CD14-positive monocyte (primary cell): ENCODE measurements around the gene CDKL5. TPM values are rescaled to one million over a fixed set of nuclear protein-coding genes. Genes with fewer than 3 reads are reported as not detected.

Source experiments
- DNase-seq, 3 donors: peaks; one replicate each; pipeline ENCODE4 v3.0.0-alpha.2; 2011 to 2022
- H2AFZ ChIP-seq: 2 replicates; pipeline ENCODE4 v1.6.0; 2012; ENCODE audit warnings: mild to moderate bottlenecking, low read depth, low read length, inconsistent platforms; ENCODE audit not compliant: insufficient read depth, poor library complexity, severe bottlenecking
- H3K27ac ChIP-seq, 2 donors: 1 replicate in 1 of 2; 2 replicates in 1 of 2; pipeline ENCODE4 v1.5.1; 2012 to 2013; ENCODE audit warnings: low read length in 2 of 2, control low read depth in 1 of 2, inconsistent platforms in 1 of 2, low read depth in 1 of 2, mild to moderate bottlenecking in 1 of 2
- H3K27me3 ChIP-seq, 2 donors: one replicate each; pipeline versions ENCODE4 v1.6.0 to v1.6.1; 2011 to 2013; ENCODE audit warnings: low read length in 2 of 2; ENCODE audit not compliant: control insufficient read depth in 2 of 2, insufficient read depth in 2 of 2
- H3K36me3 ChIP-seq, 2 donors: replicated peaks in 1 of 2; 1 replicate in 1 of 2; 2 replicates in 1 of 2; pipeline versions ENCODE4 v1.5.1 to v1.6.1; 2012 to 2013; ENCODE audit warnings: low read length in 2 of 2, control low read depth in 1 of 2, inconsistent platforms in 1 of 2, mild to moderate bottlenecking in 1 of 2; ENCODE audit not compliant: insufficient read depth in 2 of 2, control insufficient read depth in 1 of 2
- H3K4me1 ChIP-seq, 2 donors: 1 replicate in 1 of 2; 2 replicates in 1 of 2; pipeline versions ENCODE4 v1.5.1 to v1.6.1; 2012 to 2013; ENCODE audit warnings: low read length in 2 of 2, control low read depth in 1 of 2, inconsistent platforms in 1 of 2, mild to moderate bottlenecking in 1 of 2, moderate library complexity in 1 of 2; ENCODE audit not compliant: insufficient read depth in 2 of 2, control insufficient read depth in 1 of 2
- H3K4me2 ChIP-seq: replicated peaks from 2 replicates; pipeline ENCODE3; 2012; ENCODE audit warnings: low read length, moderate library complexity, mild to moderate bottlenecking; ENCODE audit not compliant: poor library complexity, severe bottlenecking; ENCODE audit errors: extremely low read depth
- H3K4me3 ChIP-seq, 3 experiments: fragments of 200-600 bp in 1 of 3; sonication (generic) in 1 of 3; replicated peaks in 1 of 3; 1 replicate in 2 of 3; 2 replicates in 1 of 3; pipeline ENCODE4 v1.5.1; 2011 to 2013; ENCODE audit warnings: low read length in 3 of 3, mild to moderate bottlenecking in 3 of 3, control low read depth in 2 of 3, low read depth in 2 of 3, inconsistent platforms in 1 of 3, moderate library complexity in 1 of 3
- H3K79me2 ChIP-seq: 2 replicates; pipeline ENCODE4 v1.6.0; 2012; ENCODE audit warnings: mild to moderate bottlenecking, control low read depth, inconsistent platforms, low read length, moderate library complexity; ENCODE audit not compliant: insufficient read depth
- H3K9ac ChIP-seq: 2 replicates; pipeline ENCODE4 v1.6.0; 2017; ENCODE audit warnings: low read length, mild to moderate bottlenecking; ENCODE audit not compliant: insufficient read depth, poor library complexity, severe bottlenecking
- H3K9me3 ChIP-seq, 2 donors: replicated peaks in 1 of 2; 1 replicate in 1 of 2; 2 replicates in 1 of 2; pipeline versions ENCODE4 v1.5.1 to v1.6.1; 2012 to 2013; ENCODE audit warnings: low read length in 2 of 2, control low read depth in 1 of 2; ENCODE audit not compliant: control insufficient read depth in 1 of 2, insufficient read depth in 1 of 2
- H4K20me1 ChIP-seq: 2 replicates; pipeline ENCODE4 v1.6.0; 2012; ENCODE audit warnings: mild to moderate bottlenecking, low read length, control low read depth, moderate library complexity; ENCODE audit not compliant: insufficient read depth
- H3K27ac Mint-ChIP-seq, 7 donors: one replicate each; pipeline ENCODE4 v1.8.0; 2020; ENCODE audit warnings: mild to moderate bottlenecking in 7 of 7, mixed read lengths in 7 of 7, moderate library complexity in 6 of 7, inconsistent platforms in 2 of 7
- H3K27me3 Mint-ChIP-seq, 3 donors: one replicate each; pipeline ENCODE4 v1.8.0; 2021 to 2022; ENCODE audit warnings: low read depth in 3 of 3, mild to moderate bottlenecking in 3 of 3, mixed read lengths in 3 of 3, moderate library complexity in 3 of 3, inconsistent platforms in 1 of 3
- H3K36me3 Mint-ChIP-seq, 2 donors: one replicate each; pipeline ENCODE4 v1.8.0; 2020; ENCODE audit warnings: mixed read lengths in 2 of 2, inconsistent platforms in 1 of 2, mild to moderate bottlenecking in 1 of 2
- H3K4me1 Mint-ChIP-seq: one replicate; pipeline ENCODE4 v1.8.0; 2020; ENCODE audit warnings: mild to moderate bottlenecking, mixed read lengths
- H3K4me3 Mint-ChIP-seq, 2 donors: one replicate each; pipeline ENCODE4 v1.8.0; 2020; ENCODE audit warnings: mild to moderate bottlenecking in 2 of 2, mixed read lengths in 2 of 2, moderate library complexity in 1 of 2
- H3K9me3 Mint-ChIP-seq, 7 donors: one replicate each; pipeline ENCODE4 v1.8.0; 2020 to 2022; ENCODE audit warnings: mixed read lengths in 7 of 7, mild to moderate bottlenecking in 6 of 7, moderate library complexity in 6 of 7, inconsistent platforms in 2 of 7
- CTCF ChIP-seq: fragments of 200-600 bp; IDR thresholded peaks from one replicate; pipeline ENCODE4 v1.8.0; 2022; ENCODE audit warnings: antibody characterized with exemption, mild to moderate bottlenecking
- WGBS: methylation state at CpG from one replicate; pipeline ENCODE4 v1.1.5; 2013; ENCODE audit warnings: missing lambda C conversion rate; ENCODE audit not compliant: insufficient coverage; 5-methylcytosine and 5-hydroxymethylcytosine counted together
- intact Hi-C, 2 donors: fragments of 100-400 bp; cut with micrococcal nuclease; formaldehyde crosslinking; loops; one replicate each; pipeline versions ENCODE4 v1.15.0 to v1.15.1; 2023
- polyA plus RNA-seq, 3 donors: library from polyadenylated mRNA; depleted of rRNA in 1 of 3; unstranded in 2 of 3; stranded (reverse) in 1 of 3; fragments of 300-500 nt in 2 of 3; fragments of >200 nt in 1 of 3; fragmentation: Illumina TruSeq in 2 of 3; gene quantifications; 1 replicate in 2 of 3; 2 replicates in 1 of 3; pipeline ENCODE4 v1.2.3, GENCODE V29; 2012 to 2021

Gene CDKL5
- polyA plus RNA-seq, 3 donors = 0.54 to 3.6 (median 1.4) TPM

- DNase-seq = no peak
- no CpG with 5 or more reads among the region's 1 CpG for WGBS
- intact Hi-C loops = no loop called here
- Histone ChIP-seq H3K79me2 (no peaks in the 10 kb centered on the region), H3K4me2 (no peak overlapping the region), H3K4me3 (no peak overlapping the region), H4K20me1 (no peaks in the 10 kb centered on the region), H3K27me3 (no peaks in the 10 kb centered on the region), H3K9me3 (no peaks in the 10 kb centered on the region), H3K4me1 (no peaks in the 10 kb centered on the region), H3K27ac (no peak overlapping the region), H2AFZ (no peak overlapping the region), H3K36me3 (no peaks in the 10 kb centered on the region), H3K9ac (no peak overlapping the region)
- H3K27me3 Mint-ChIP-seq = no peaks in the 10 kb centered on the region
- no peak for TF ChIP-seq CTCF
- no peak overlapping the region for H3K27ac Mint-ChIP-seq
- no peaks in the 10 kb centered on the region for H3K36me3 Mint-ChIP-seq
- H3K4me1 Mint-ChIP-seq = no peaks in the 10 kb centered on the region
- no peak overlapping the region for H3K4me3 Mint-ChIP-seq
- no peaks in the 10 kb centered on the region for H3K9me3 Mint-ChIP-seq
These were observed 132.5 kb downstream of the CDKL5 start for GRCh38 chrX:18557879-18558278.

- no peak overlapping the region for H3K27ac Mint-ChIP-seq
- H3K79me2 ChIP-seq = no peaks in the 10 kb centered on the region
- no peaks in the 10 kb centered on the region for H3K4me1 Mint-ChIP-seq
- H3K4me3 Mint-ChIP-seq = no peak overlapping the region
- H3K27me3 ChIP-seq = no peaks in the 10 kb centered on the region
- WGBS = 71% methylated on average over 1 of the region's 3 CpGs
- H4K20me1 ChIP-seq = no peaks in the 10 kb centered on the region
- no peak for DNase-seq
- no peaks in the 10 kb centered on the region for H3K9me3 ChIP-seq
- H2AFZ ChIP-seq = no peak overlapping the region
- no peaks in the 10 kb centered on the region for H3K4me1 ChIP-seq
- no peak overlapping the region for H3K4me2 ChIP-seq
- no peaks in the 10 kb centered on the region for H3K36me3 ChIP-seq
- H3K27me3 Mint-ChIP-seq = no peaks in the 10 kb centered on the region
- TF ChIP-seq CTCF = no peak
- no peak overlapping the region for H3K4me3 ChIP-seq
- H3K9me3 Mint-ChIP-seq = no peaks in the 10 kb centered on the region
- no peaks in the 10 kb centered on the region for H3K36me3 Mint-ChIP-seq
- H3K9ac ChIP-seq = no peak overlapping the region
- H3K27ac ChIP-seq = no peak overlapping the region
- intact Hi-C loops = no loop called here
These were observed 133.4 kb downstream of the CDKL5 start for GRCh38 chrX:18558799-18559198.
